Stimulated activated naive CD8-positive, alpha-beta T cell treated with anti-CD3 and anti-CD28 coated beads, Interleukin-15, amount 100 ng/mL, for 72 hours (primary cell): ENCODE measurements around the gene ROBO1.

Source experiments
- ATAC-seq: fragments of 150-1000 bp; cut with Tn5 transposase; 2 replicates; pipeline ENCODE4 v1.10.0; 2021; ENCODE audit warnings: mild to moderate bottlenecking, moderate library complexity
- DNase-seq, 2 donors: peaks; one replicate each; pipeline ENCODE4 v3.0.0; 2021 to 2022
- H3K27ac Mint-ChIP-seq, 2 donors: one replicate each; pipeline ENCODE4 v1.8.0; 2022; ENCODE audit warnings: mild to moderate bottlenecking in 2 of 2, mixed read lengths in 2 of 2, moderate library complexity in 2 of 2
- H3K27me3 Mint-ChIP-seq: one replicate; pipeline ENCODE4 v1.8.0; 2022; ENCODE audit warnings: mixed read lengths
- H3K4me1 Mint-ChIP-seq: one replicate; pipeline ENCODE4 v1.8.0; 2022; ENCODE audit warnings: mild to moderate bottlenecking, mixed read lengths
- H3K4me3 Mint-ChIP-seq, 2 donors: one replicate each; pipeline ENCODE4 v1.8.0; 2022; ENCODE audit warnings: mild to moderate bottlenecking in 2 of 2, mixed read lengths in 2 of 2, moderate library complexity in 1 of 2
- H3K9me3 Mint-ChIP-seq, 2 donors: one replicate each; pipeline ENCODE4 v1.8.0; 2022; ENCODE audit warnings: mixed read lengths in 2 of 2

The ROBO1 gene

GRCh38 chr3:79086514-79086913 is 681.3 kb downstream of the ROBO1 start:
- H3K27me3 Mint-ChIP-seq: no peaks in the 10 kb centered on the region
- ATAC-seq (no peak), DNase-seq (peak; percentile 16 to 19)
- no peak overlapping the region for H3K27ac Mint-ChIP-seq
- no peaks in the 10 kb centered on the region for H3K4me1 Mint-ChIP-seq
- H3K4me3 Mint-ChIP-seq: no peak overlapping the region
- peaks cover 2 to 3% of the 10 kb centered on the region in 2 donors for H3K9me3 Mint-ChIP-seq

DNA sequence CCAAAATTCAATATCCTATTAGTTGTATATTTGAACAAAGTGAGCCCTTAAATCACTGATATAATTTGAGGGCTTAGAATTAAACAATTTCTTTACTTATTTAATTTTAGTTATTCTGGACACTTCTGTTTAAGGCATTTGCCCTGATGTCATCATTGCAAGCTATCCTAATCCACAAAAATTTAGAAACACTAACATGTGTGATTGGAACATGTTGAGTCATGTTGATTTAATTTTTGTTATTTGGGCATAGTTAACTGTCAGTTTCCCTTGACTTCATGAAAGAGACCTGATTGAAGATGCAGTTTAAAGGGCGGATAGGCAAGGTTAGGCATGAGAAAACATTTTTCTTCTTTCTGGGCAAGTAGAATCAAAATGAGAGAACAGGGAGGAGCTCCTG is 682.6 kb downstream of the ROBO1 start:
- H3K4me1 Mint-ChIP-seq: no peaks in the 10 kb centered on the region
- peak overlapping the region in 1 of 2 donors; percentile 35 for H3K27ac Mint-ChIP-seq
- H3K4me3 Mint-ChIP-seq: no peak overlapping the region
- H3K9me3 Mint-ChIP-seq: no peaks in the 10 kb centered on the region
- ATAC-seq: no peak
- no peaks in the 10 kb centered on the region for H3K27me3 Mint-ChIP-seq
- no peak for DNase-seq

- Mint-ChIP-seq H3K9me3 (no peaks in the 10 kb centered on the region), H3K27me3 (no peaks in the 10 kb centered on the region), H3K4me1 (no peaks in the 10 kb centered on the region), H3K4me3 (no peak overlapping the region), H3K27ac (no peak overlapping the region)
- DNase-seq (no peak), ATAC-seq (no peak)
Measured at GRCh38 chr3:79081335-79081734, 686.5 kb downstream of the ROBO1 start.

GRCh38 chr3:79074558-79074957 is 693.2 kb downstream of the ROBO1 start:
- DNase-seq (no peak), ATAC-seq (no peak)
- Mint-ChIP-seq H3K4me3 (no peak overlapping the region), H3K4me1 (no peaks in the 10 kb centered on the region), H3K27me3 (no peaks in the 10 kb centered on the region), H3K27ac (no peak overlapping the region), H3K9me3 (no peaks in the 10 kb centered on the region)

- ATAC-seq: no peak
- no peak overlapping the region for H3K4me3 Mint-ChIP-seq
- DNase-seq: no peak
Measured at GRCh38 chr3:79067734-79068133, 700.1 kb downstream of the ROBO1 start.

DNA sequence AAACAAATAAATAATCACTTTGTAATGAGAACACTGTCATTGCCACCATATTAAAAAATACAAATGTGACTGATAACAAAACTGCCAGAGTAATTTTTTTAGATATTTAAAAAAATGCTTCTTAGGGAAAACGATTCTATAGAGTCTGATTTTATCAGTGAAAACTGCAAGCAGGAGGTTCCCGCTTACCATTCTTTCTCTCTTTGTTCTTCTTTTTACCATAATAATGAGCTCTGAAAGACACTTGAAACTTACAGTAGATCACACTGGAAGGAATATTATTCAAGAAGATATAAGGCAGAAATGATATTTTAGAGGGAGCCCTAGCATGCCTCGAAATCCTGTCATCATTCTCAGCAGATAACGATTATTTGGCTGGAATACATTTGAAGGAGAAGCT is 701.3 kb downstream of the ROBO1 start:
- DNase-seq: no peak

More at GRCh38 chr3:79067734-79068133, 700.1 kb downstream of the ROBO1 start:
- no peaks in the 10 kb centered on the region for H3K27me3 Mint-ChIP-seq
- no peak overlapping the region for H3K27ac Mint-ChIP-seq
- no peaks in the 10 kb centered on the region for H3K9me3 Mint-ChIP-seq
- H3K4me1 Mint-ChIP-seq: no peaks in the 10 kb centered on the region

GRCh38 chr3:79063624-79064023 is 704.2 kb downstream of the ROBO1 start:
- DNase-seq (no peak), ATAC-seq (no peak)
- Mint-ChIP-seq H3K27me3 (no peaks in the 10 kb centered on the region), H3K4me1 (no peaks in the 10 kb centered on the region), H3K9me3 (peaks cover 0 to 9% of the 10 kb centered on the region in 2 donors), H3K27ac (no peak overlapping the region), H3K4me3 (no peak overlapping the region)

More for the DNA sequence above, 701.3 kb downstream of the ROBO1 start:
- Mint-ChIP-seq H3K4me1 (no peaks in the 10 kb centered on the region), H3K27me3 (no peaks in the 10 kb centered on the region), H3K9me3 (no peaks in the 10 kb centered on the region), H3K4me3 (no peak overlapping the region), H3K27ac (no peak overlapping the region)
- no peak for ATAC-seq

GRCh38 chr3:79057756-79058155 is 710.0 kb downstream of the ROBO1 start:
- Mint-ChIP-seq H3K9me3 (peaks cover 15 to 37% of the 10 kb centered on the region in 2 donors), H3K27me3 (no peaks in the 10 kb centered on the region), H3K4me3 (no peak overlapping the region), H3K4me1 (no peaks in the 10 kb centered on the region), H3K27ac (no peak overlapping the region)
- ATAC-seq: no peak
- no peak for DNase-seq

GRCh38 chr3:79056498-79056897 is 711.3 kb downstream of the ROBO1 start:
- Mint-ChIP-seq H3K4me1 (no peaks in the 10 kb centered on the region), H3K27me3 (no peaks in the 10 kb centered on the region), H3K9me3 (peaks cover 22 to 50% of the 10 kb centered on the region in 2 donors), H3K27ac (no peak overlapping the region), H3K4me3 (no peak overlapping the region)
- ATAC-seq (no peak), DNase-seq (no peak)

GRCh38 chr3:79052054-79052681 is 715.6 kb downstream of the ROBO1 start:
- Mint-ChIP-seq H3K9me3 (peaks cover 34 to 60% of the 10 kb centered on the region in 2 donors), H3K4me1 (no peaks in the 10 kb centered on the region), H3K27ac (no peak overlapping the region), H3K4me3 (no peak overlapping the region), H3K27me3 (no peaks in the 10 kb centered on the region)
- ATAC-seq (no peak), DNase-seq (no peak)

GRCh38 chr3:79047581-79047980 is 720.2 kb downstream of the ROBO1 start:
- peaks cover 17 to 37% of the 10 kb centered on the region in 2 donors for H3K9me3 Mint-ChIP-seq
- H3K27me3 Mint-ChIP-seq: no peaks in the 10 kb centered on the region
- H3K4me1 Mint-ChIP-seq: no peaks in the 10 kb centered on the region
- no peak overlapping the region for H3K27ac Mint-ChIP-seq
- ATAC-seq: no peak
- DNase-seq: no peak
- no peak overlapping the region for H3K4me3 Mint-ChIP-seq

DNA sequence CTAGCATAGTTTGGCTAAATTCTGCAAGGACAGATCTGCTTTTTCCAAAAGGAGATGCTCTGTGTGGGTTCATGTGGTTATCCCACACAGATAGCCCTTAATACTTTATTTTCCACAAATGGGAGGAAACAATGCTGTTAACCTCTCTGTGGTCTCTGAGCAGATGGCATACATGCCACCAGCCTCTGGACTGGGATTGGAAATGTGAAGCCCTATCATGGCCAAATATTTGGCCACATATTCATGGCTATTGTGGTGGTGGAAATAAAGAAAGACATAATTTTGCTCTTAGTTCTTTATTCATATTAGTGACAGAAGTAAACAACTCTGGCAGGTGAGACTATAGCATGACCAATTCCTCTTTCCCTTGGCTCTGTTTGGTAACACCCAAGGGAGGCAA is 726.2 kb downstream of the ROBO1 start:
- no peak overlapping the region for H3K4me3 Mint-ChIP-seq
- no peaks in the 10 kb centered on the region for H3K4me1 Mint-ChIP-seq
- ATAC-seq: no peak
- no peaks in the 10 kb centered on the region for H3K9me3 Mint-ChIP-seq
- DNase-seq: no peak
- no peak overlapping the region for H3K27ac Mint-ChIP-seq
- H3K27me3 Mint-ChIP-seq: no peaks in the 10 kb centered on the region

- Mint-ChIP-seq H3K4me3 (no peak overlapping the region), H3K4me1 (no peaks in the 10 kb centered on the region)
Measured at GRCh38 chr3:79040701-79041100, 727.1 kb downstream of the ROBO1 start.

DNA sequence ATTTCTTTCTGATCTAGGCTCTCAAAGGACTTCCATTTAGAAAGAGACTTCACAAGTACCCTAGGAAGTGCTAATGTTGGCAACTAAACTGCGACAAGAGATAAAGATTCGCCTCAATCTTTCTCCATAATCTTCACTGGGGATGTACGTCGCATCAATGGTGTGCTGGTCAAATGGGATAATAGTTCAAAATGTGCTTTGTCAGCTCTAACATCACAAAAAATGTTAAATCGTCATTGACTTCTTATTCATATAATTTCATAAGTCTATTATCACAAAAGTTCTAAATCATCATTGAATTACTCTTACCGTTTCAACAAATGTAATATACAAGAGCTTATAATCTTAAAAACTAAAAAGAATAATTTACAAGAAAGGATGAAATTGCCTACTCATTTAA is 727.7 kb downstream of the ROBO1 start:
- H3K9me3 Mint-ChIP-seq: no peaks in the 10 kb centered on the region
- ATAC-seq: no peak

More at GRCh38 chr3:79040701-79041100, 727.1 kb downstream of the ROBO1 start:
- DNase-seq (no peak), ATAC-seq (no peak)
- H3K9me3 Mint-ChIP-seq: no peaks in the 10 kb centered on the region
- H3K27ac Mint-ChIP-seq: no peak overlapping the region
- no peaks in the 10 kb centered on the region for H3K27me3 Mint-ChIP-seq

DNA sequence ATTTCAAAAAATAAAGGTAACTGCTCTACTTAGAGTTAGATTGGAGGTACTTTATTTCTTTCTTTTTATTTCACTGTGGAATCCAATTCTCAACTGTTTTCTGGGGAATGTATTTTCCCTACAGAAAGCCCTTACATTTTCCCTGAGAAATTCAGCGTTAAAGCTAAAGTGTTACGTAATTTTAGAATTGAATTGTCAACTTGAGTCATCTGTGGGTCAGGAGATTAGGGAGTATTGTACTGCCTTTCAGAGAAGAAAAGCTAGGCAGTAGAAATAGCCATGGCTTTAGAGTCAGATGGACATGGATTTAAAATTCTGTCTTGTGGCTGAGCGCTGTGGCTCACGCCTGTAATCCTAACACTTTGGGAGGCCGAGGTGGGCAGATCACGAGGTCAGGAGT is 728.6 kb downstream of the ROBO1 start:
- ATAC-seq (no peak), DNase-seq (no peak)
- no peak overlapping the region for H3K27ac Mint-ChIP-seq
- no peaks in the 10 kb centered on the region for H3K4me1 Mint-ChIP-seq
- H3K4me3 Mint-ChIP-seq: no peak overlapping the region
- H3K27me3 Mint-ChIP-seq: no peaks in the 10 kb centered on the region
- H3K9me3 Mint-ChIP-seq: no peaks in the 10 kb centered on the region

More for the DNA sequence above, 727.7 kb downstream of the ROBO1 start:
- no peak for DNase-seq
- Mint-ChIP-seq H3K27me3 (no peaks in the 10 kb centered on the region), H3K4me1 (no peaks in the 10 kb centered on the region), H3K27ac (no peak overlapping the region), H3K4me3 (no peak overlapping the region)

- no peaks in the 10 kb centered on the region for H3K9me3 Mint-ChIP-seq
- no peaks in the 10 kb centered on the region for H3K4me1 Mint-ChIP-seq
- ATAC-seq (no peak), DNase-seq (no peak)
- H3K27me3 Mint-ChIP-seq: no peaks in the 10 kb centered on the region
- H3K4me3 Mint-ChIP-seq: no peak overlapping the region
- H3K27ac Mint-ChIP-seq: no peak overlapping the region
Measured at GRCh38 chr3:79038636-79039035, 729.2 kb downstream of the ROBO1 start.

DNA sequence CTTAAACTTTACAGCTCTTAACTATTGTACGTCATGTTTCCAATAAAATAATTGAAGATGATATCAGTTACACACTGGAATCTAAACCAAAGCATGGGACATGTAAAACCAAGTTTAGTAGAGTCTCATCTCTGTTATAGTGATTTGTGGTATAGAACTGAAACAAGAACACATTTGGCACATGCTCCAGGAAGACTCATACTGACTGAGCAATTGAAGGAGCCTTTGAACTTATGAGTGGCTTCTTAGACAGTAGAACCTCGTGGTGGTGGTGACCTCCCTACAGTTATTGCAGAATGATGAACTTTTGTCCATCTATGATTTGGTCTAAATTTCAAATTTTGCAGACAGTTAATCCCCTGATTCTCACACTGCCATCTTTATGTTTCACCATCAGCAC is 729.7 kb downstream of the ROBO1 start:
- Mint-ChIP-seq H3K4me3 (no peak overlapping the region), H3K4me1 (no peaks in the 10 kb centered on the region), H3K27me3 (no peaks in the 10 kb centered on the region), H3K9me3 (no peaks in the 10 kb centered on the region), H3K27ac (no peak overlapping the region)
- ATAC-seq (no peak), DNase-seq (no peak)
